Measurements from ENCODE around the gene ZSCAN10.
A peak's percentile ranks its signal among the peaks of the same experiment; 100 is the strongest.
"Not testable (repeated sequence)": the region's sequence is repeated elsewhere in the genome, so short reads cannot be mapped to it uniquely, and the experiment has no call there.

Gene ZSCAN10

GRCh38 chr16:3085868-3086595, 13.1 kb downstream of the ZSCAN10 start:
- DNase-seq (ENCODE audit: low read depth in 3 of 3) = no peak

GRCh38 chr16:3084969-3085670, 14.0 kb downstream of the ZSCAN10 start:
- no peak for DNase-seq (ENCODE audit: low read depth in 3 of 3)

- no peak for DNase-seq (ENCODE audit: low read depth in 3 of 3)
Observed at GRCh38 chr16:3084491-3084890, 14.6 kb downstream of the ZSCAN10 start.

- not testable (repeated sequence) for DNase-seq (ENCODE audit: low read depth in 3 of 3)
Observed at GRCh38 chr16:3083408-3083807, 15.7 kb downstream of the ZSCAN10 start.

- not testable (repeated sequence) for DNase-seq (ENCODE audit: low read depth in 3 of 3)
Observed at GRCh38 chr16:3081957-3082356, 17.1 kb downstream of the ZSCAN10 start.

- DNase-seq (ENCODE audit: low read depth in 3 of 3) = no peak
Observed at GRCh38 chr16:3080024-3080423, 19.1 kb downstream of the ZSCAN10 start.

- DNase-seq (ENCODE audit: low read depth in 3 of 3) = no peak
Observed at GRCh38 chr16:3076577-3076976, 22.5 kb downstream of the ZSCAN10 start.

GRCh38 chr16:3075946-3076345, 23.1 kb downstream of the ZSCAN10 start:
- not testable (repeated sequence) for DNase-seq (ENCODE audit: low read depth in 3 of 3)

GRCh38 chr16:3075523-3075915, 23.6 kb downstream of the ZSCAN10 start:
- no peak for DNase-seq (ENCODE audit: low read depth in 3 of 3)

GRCh38 chr16:3074860-3075522, 24.1 kb downstream of the ZSCAN10 start:
- peak in 2 of 3 donors; percentile 71 to 78 for DNase-seq (ENCODE audit: low read depth in 3 of 3)

GRCh38 chr16:3073448-3073847, 25.6 kb downstream of the ZSCAN10 start:
- DNase-seq (ENCODE audit: low read depth in 3 of 3) = no peak

GRCh38 chr16:3072576-3073263, 26.4 kb downstream of the ZSCAN10 start:
- not testable (repeated sequence) for DNase-seq (ENCODE audit: low read depth in 3 of 3)

GRCh38 chr16:3072148-3072547, 26.9 kb downstream of the ZSCAN10 start:
- DNase-seq (ENCODE audit: low read depth in 3 of 3) = not testable (repeated sequence)

GRCh38 chr16:3071655-3072054, 27.4 kb downstream of the ZSCAN10 start:
- no peak for DNase-seq (ENCODE audit: low read depth in 3 of 3)

GRCh38 chr16:3070608-3071111, 28.4 kb downstream of the ZSCAN10 start:
- DNase-seq (ENCODE audit: low read depth in 3 of 3) = no peak

- not testable (repeated sequence) for DNase-seq (ENCODE audit: low read depth in 3 of 3)
Observed at GRCh38 chr16:3069146-3069545, 29.9 kb downstream of the ZSCAN10 start.

- DNase-seq (ENCODE audit: low read depth in 3 of 3) = no peak
Observed at GRCh38 chr16:3068487-3068886, 30.6 kb downstream of the ZSCAN10 start.

GRCh38 chr16:3066440-3066748, 32.7 kb downstream of the ZSCAN10 start:
- DNase-seq (ENCODE audit: low read depth in 3 of 3) = no peak

GRCh38 chr16:3065742-3066439, 33.2 kb downstream of the ZSCAN10 start:
- DNase-seq (ENCODE audit: low read depth in 3 of 3) = no peak

GRCh38 chr16:3065069-3065741, 33.9 kb downstream of the ZSCAN10 start, which contains the start of gene IL32:
Gene IL32 (plus strand): TSS chr16:3065640. CDS start chr16:3065812, 172 bp downstream.
- DNase-seq (ENCODE audit: low read depth in 3 of 3) = peak; percentile 52 to 64 (median 55)
